Keratinocyte (primary cell): Measurements from ENCODE around the gene CRACR2A.

Experiments used
- CTCF ChIP-seq, 3 experiments: IDR thresholded peaks in 1 of 3; conservative IDR thresholded peaks in 1 of 3; optimal IDR thresholded peaks in 1 of 3; 2 replicates in 2 of 3; 3 replicates in 1 of 3; pipeline versions ENCODE3 to v1.5.1; 2011; ENCODE audit warnings: low read length in 3 of 3, mild to moderate bottlenecking in 3 of 3, moderate library complexity in 2 of 3, control low read depth in 1 of 3, inconsistent platforms in 1 of 3; ENCODE audit not compliant: insufficient read depth in 2 of 3; ENCODE audit errors: extremely low read depth in 1 of 3
- EZH2 ChIP-seq: IDR thresholded peaks from one replicate; pipeline ENCODE4 v1.6.1; 2012; ENCODE audit warnings: inconsistent platforms, mild to moderate bottlenecking, low read length, moderate library complexity

GRCh38 chr12:3587402-3588013, 165.4 kb downstream of the CRACR2A start:
- TF ChIP-seq CTCF (optimal IDR thresholded peaks at IDR 0.05 in 1 of 3, IDR thresholded peaks at IDR 0.05 in 1 of 3, conservative IDR thresholded peaks at IDR 0.05 in 1 of 3; ENCODE audit: extremely low read depth in 1 of 3, insufficient read depth in 2 of 3, low read length in 3 of 3) (no peak), EZH2 (no peak)
